ENCODE measurements around the gene TMEM106B.

GRCh38 chr7:12258074-12258473, 47.0 kb downstream of the TMEM106B start:
- TF ChIP-seq, protein P1, sequence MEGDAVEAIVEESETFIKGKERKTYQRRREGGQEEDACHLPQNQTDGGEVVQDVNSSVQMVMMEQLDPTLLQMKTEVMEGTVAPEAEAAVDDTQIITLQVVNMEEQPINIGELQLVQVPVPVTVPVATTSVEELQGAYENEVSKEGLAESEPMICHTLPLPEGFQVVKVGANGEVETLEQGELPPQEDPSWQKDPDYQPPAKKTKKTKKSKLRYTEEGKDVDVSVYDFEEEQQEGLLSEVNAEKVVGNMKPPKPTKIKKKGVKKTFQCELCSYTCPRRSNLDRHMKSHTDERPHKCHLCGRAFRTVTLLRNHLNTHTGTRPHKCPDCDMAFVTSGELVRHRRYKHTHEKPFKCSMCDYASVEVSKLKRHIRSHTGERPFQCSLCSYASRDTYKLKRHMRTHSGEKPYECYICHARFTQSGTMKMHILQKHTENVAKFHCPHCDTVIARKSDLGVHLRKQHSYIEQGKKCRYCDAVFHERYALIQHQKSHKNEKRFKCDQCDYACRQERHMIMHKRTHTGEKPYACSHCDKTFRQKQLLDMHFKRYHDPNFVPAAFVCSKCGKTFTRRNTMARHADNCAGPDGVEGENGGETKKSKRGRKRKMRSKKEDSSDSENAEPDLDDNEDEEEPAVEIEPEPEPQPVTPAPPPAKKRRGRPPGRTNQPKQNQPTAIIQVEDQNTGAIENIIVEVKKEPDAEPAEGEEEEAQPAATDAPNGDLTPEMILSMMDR (IDR thresholded peaks at IDR 0.05; ENCODE audit: control extremely low read depth in 1 of 3, insufficient read depth in 1 of 3, low read depth in 1 of 3, low read length in 3 of 3), result no peak
- TF ChIP-seq SP1 (IDR thresholded peaks at IDR 0.05; ENCODE audit: low read depth, low read length) (no peak), POLR2A (IDR thresholded peaks at IDR 0.05; ENCODE audit: control extremely low read depth in 1 of 2, low read depth in 2 of 2, low read length in 2 of 2) (no peak), JUND (IDR thresholded peaks at IDR 0.05; ENCODE audit: low read length) (no peak), EGR1 (IDR thresholded peaks at IDR 0.05; ENCODE audit: borderline replicate concordance, low read depth, low read length) (no peak), CHD1 (IDR thresholded peaks at IDR 0.05; ENCODE audit: low read depth, low read length) (no peak)
- TF ChIP-seq, protein P2, sequence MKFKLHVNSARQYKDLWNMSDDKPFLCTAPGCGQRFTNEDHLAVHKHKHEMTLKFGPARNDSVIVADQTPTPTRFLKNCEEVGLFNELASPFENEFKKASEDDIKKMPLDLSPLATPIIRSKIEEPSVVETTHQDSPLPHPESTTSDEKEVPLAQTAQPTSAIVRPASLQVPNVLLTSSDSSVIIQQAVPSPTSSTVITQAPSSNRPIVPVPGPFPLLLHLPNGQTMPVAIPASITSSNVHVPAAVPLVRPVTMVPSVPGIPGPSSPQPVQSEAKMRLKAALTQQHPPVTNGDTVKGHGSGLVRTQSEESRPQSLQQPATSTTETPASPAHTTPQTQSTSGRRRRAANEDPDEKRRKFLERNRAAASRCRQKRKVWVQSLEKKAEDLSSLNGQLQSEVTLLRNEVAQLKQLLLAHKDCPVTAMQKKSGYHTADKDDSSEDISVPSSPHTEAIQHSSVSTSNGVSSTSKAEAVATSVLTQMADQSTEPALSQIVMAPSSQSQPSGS (IDR thresholded peaks at IDR 0.05; ENCODE audit: low read length), result no peak

Measured in H1 (cell line).